Heart left ventricle (tissue), 13 donors: ENCODE results near the gene MAP3K7CL.

Experiments
- CTCF ChIP-seq, 12 donors: fragments of 200-600 bp; sonication (generic) in 4 of 12; IDR thresholded peaks; one replicate each; pipeline versions ENCODE4 v1.5.0 to v1.8.0; 2018 to 2022; ENCODE audit warnings: antibody characterized with exemption in 12 of 12, mild to moderate bottlenecking in 5 of 12
- POLR2A ChIP-seq, 2 donors: fragments of 450-650 bp; IDR thresholded peaks; one replicate each; pipeline ENCODE4 v1.6.1; 2017; ENCODE audit warnings: antibody characterized with exemption in 2 of 2, mild to moderate bottlenecking in 2 of 2, moderate library complexity in 2 of 2
- donor health status: ischemic (EF 13 %, LVEDD 7.1; RV severe dilation, severe dysfunction).
- donor health status: DM: no; HTN: yes; CAD: no.
- donor health status: DM: no; HTN: no; CAD: no.
- donor health status: ischemic (EF 25% LVEDD 6.9; RV normal size, moderate dysfunction).
- donor health status: ischemic (EF 25% LVEDD 5.7; RV mildly dilated, moderate dysfunction).
- donor health status: ischemic (EF 35%, LVEDD 5.7; RV mildly dilated, moderate dysfunction).
- donor health status: nonischemic (EF 11% LVEDD 7.7; RV severe dilation, severe dysfunction).
- donor health status: DM: yes; HTN: yes; CAD: no.
- donor health status: PGD.
- donor health status: ischemic (EF 29% LVEDD 5.4; RV normal size, mild dysfunction).
- donor health status: nonischemic (EF 23%, LVEDD 6.1; RV moderate dilation, normal function).

DNA sequence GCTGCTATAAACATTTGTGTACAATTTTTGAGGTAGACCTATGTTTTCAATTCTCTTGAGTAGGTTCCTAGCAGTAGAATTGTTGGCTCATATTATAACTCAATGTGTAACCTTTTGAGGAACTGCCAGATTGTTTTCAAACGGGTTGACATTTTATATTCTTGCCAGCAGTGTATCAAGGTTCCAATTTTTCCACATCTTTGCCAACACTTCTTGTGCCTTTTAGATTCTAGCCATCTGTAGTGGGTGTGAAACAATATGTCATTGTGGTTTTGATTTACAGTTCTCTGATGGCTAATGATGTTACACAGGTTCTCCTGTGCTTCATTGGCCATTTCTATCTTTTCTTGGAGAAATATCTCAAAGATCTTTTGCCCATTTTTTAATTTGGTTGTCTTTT lies 36.4 kb downstream of the MAP3K7CL start:
- TF ChIP-seq POLR2A (IDR thresholded peaks at IDR 0.05): no peak
- no peak for TF ChIP-seq CTCF (IDR thresholded peaks at IDR 0.05)
